Activated naive CD8-positive, alpha-beta T cell treated with anti-CD3 and anti-CD28 coated beads, Interleukin-2, amount 10 ng/mL, durations not matched to agents 7 days and 5 days (primary cell): ENCODE results near the gene ADGRD1. TPM values are rescaled to one million over a fixed set of nuclear protein-coding genes. Genes with fewer than 3 reads are reported as not detected.
"Not testable (repeated sequence)": the region's sequence is repeated elsewhere in the genome, so short reads cannot be mapped to it uniquely, and the experiment has no call there.

Experiments
- ATAC-seq: fragments of 150-1000 bp; cut with Tn5 transposase; one replicate; pipeline ENCODE4 v1.10.0; 2021; ENCODE audit warnings: low read depth, moderate library complexity
- POLR2A ChIA-PET: fragments of 350-600 bp; sonication (Branson Sonifier 250); formaldehyde crosslinking; loops from one replicate; lab custom pipeline; 2021; ENCODE audit warnings: antibody characterized with exemption; lab: Charles Lee
- DNase-seq: peaks from one replicate; pipeline ENCODE4 v3.0.0; 2021
- H3K27ac Mint-ChIP-seq: one replicate; pipeline ENCODE4 v1.8.0; 2022; ENCODE audit warnings: mild to moderate bottlenecking, mixed read lengths
- H3K27me3 Mint-ChIP-seq: one replicate; pipeline ENCODE4 v1.8.0; 2022; ENCODE audit warnings: mild to moderate bottlenecking, moderate library complexity, mixed read lengths
- H3K36me3 Mint-ChIP-seq: one replicate; pipeline ENCODE4 v1.8.0; 2021; ENCODE audit warnings: mild to moderate bottlenecking, mixed read lengths
- H3K4me1 Mint-ChIP-seq: one replicate; pipeline ENCODE4 v1.8.0; 2021; ENCODE audit warnings: mixed read lengths
- H3K4me3 Mint-ChIP-seq: one replicate; pipeline ENCODE4 v1.8.0; 2022; ENCODE audit warnings: mild to moderate bottlenecking, moderate library complexity, mixed read lengths
- H3K9me3 Mint-ChIP-seq: one replicate; pipeline ENCODE4 v1.8.0; 2021; ENCODE audit warnings: mixed read lengths
- total RNA-seq, 2 experiments: library from RNA; stranded (reverse); gene quantifications; one replicate each; pipeline ENCODE4 v1.2.3, GENCODE V29; 2021

ADGRD1 gene
- total RNA-seq, 2 experiments from 2014 or later = not detected

DNA sequence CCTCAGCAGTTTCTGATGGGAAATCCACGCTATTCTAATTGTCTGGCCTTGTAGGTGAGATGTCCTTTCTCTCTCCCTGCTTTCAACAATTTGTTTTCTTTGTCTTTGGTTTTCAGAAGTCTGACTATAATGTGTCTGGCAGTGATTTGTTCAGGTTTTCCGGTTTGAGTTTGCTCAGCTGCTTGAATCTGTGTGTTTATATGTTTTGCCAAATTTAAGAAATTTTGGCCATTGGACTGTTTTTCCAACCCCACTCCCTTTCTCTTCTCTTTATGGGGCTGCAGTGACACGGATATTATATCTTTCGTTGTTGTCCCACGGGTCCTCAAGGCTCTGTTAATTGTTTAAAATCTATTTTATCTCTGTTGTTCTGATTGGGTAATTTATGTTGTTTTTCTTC is 105.0 kb downstream of the ADGRD1 start:
- Mint-ChIP-seq H3K4me3 (no peak overlapping the region), H3K27ac (no peak overlapping the region), H3K9me3 (no peaks in the 10 kb centered on the region), H3K27me3 (peaks cover 29% of the 10 kb centered on the region), H3K36me3 (no peaks in the 10 kb centered on the region), H3K4me1 (peaks cover 22% of the 10 kb centered on the region)
- ATAC-seq (no peak), DNase-seq (no peak)
- POLR2A ChIA-PET = no interaction called here

DNA sequence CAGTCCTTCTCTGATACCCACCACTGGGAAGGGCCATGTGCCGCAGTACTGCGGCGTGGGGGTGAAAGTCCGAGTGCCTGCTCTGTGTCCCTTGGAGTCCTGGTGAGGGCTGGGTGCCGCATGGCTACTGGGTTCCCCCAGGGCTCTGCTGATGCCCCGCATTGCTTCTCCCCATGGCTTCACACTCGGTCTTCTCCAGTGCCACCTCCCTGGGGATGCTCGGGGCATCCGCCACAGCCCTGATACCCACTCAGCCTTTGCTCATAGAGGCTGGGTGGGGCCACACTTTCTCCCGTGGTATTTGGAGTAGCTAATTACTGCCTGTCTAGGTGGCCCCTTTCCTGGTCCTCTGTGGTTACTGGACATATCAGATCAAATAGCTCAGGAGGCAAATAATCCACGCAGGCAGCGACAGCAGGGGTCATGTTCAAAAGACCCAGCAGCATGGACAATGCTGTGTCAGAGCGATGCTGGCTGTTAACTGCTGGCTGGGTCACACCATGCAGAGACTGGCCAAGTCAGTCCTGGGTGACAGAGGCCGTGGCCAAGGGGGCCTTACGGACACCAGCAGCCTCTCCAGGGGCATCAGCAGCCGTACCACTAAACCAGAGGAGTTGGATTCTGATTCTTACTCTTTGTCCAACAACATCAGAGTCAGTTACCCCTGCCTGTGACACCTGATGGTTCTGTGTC is 106.5 kb downstream of the ADGRD1 start:
- Mint-ChIP-seq H3K4me1 (peaks cover 16% of the 10 kb centered on the region), H3K4me3 (no peak overlapping the region), H3K27ac (no peak overlapping the region), H3K9me3 (no peaks in the 10 kb centered on the region), H3K36me3 (no peaks in the 10 kb centered on the region), H3K27me3 (peaks cover 36% of the 10 kb centered on the region)
- DNase-seq (no peak), ATAC-seq (no peak)
- POLR2A ChIA-PET = no interaction called here

DNA sequence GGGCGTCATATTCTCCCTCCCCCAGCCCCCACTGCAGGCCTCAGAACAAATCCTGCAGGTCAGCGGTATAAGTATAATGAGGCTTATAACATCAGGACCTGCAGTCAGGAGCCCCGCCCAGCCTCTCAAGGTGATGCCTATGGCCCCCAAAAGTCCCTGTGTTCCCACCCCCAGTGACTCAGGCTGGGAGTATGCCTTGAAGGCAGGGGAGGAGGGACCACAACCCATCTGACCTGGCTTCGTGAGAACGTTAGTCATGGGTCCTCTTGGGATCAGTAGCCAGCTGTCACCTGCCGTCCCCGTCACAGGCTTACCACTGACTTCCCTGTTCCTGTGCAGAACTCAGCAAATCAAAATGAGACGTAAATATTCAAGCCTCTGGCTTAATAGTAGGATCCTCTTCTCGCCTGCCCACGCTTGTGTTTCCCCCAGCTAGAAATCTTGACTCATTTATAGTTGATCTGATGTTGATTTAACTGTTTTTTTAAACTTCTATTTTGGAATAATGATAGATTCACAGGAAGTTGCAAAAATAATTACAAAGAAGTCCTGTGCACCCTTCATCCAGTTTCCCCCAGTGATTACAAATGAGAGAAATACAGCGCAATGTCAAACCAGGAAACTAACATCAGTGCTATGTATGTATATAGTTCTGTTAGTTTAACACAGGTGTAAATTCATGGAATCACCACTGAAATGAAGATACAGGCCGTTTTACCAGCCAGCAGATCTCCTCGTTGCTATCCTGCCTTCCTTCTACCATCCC is 107.5 kb downstream of the ADGRD1 start:
- Mint-ChIP-seq H3K27ac (no peak overlapping the region), H3K36me3 (no peaks in the 10 kb centered on the region), H3K9me3 (no peaks in the 10 kb centered on the region), H3K4me1 (peaks cover 5% of the 10 kb centered on the region), H3K27me3 (peaks cover 34% of the 10 kb centered on the region), H3K4me3 (no peak overlapping the region)
- POLR2A ChIA-PET = no interaction called here
- no peak for ATAC-seq
- DNase-seq = no peak

GRCh38 chr12:131063413-131063812 is 109.7 kb downstream of the ADGRD1 start:
- H3K4me3 Mint-ChIP-seq = no peak overlapping the region
- DNase-seq (no peak), ATAC-seq (no peak)
- no peaks in the 10 kb centered on the region for H3K9me3 Mint-ChIP-seq
- H3K27me3 Mint-ChIP-seq = peaks cover 25% of the 10 kb centered on the region
- POLR2A ChIA-PET = no interaction called here
- no peak overlapping the region for H3K27ac Mint-ChIP-seq
- no peaks in the 10 kb centered on the region for H3K4me1 Mint-ChIP-seq
- no peaks in the 10 kb centered on the region for H3K36me3 Mint-ChIP-seq

- Mint-ChIP-seq H3K27ac (no peak overlapping the region), H3K4me3 (no peak overlapping the region), H3K9me3 (no peaks in the 10 kb centered on the region), H3K27me3 (peaks cover 25% of the 10 kb centered on the region), H3K4me1 (no peaks in the 10 kb centered on the region), H3K36me3 (no peaks in the 10 kb centered on the region)
- DNase-seq = no peak
- POLR2A ChIA-PET = no interaction called here
- ATAC-seq = no peak
These were observed 110.3 kb downstream of the ADGRD1 start for GRCh38 chr12:131063960-131064359.

DNA sequence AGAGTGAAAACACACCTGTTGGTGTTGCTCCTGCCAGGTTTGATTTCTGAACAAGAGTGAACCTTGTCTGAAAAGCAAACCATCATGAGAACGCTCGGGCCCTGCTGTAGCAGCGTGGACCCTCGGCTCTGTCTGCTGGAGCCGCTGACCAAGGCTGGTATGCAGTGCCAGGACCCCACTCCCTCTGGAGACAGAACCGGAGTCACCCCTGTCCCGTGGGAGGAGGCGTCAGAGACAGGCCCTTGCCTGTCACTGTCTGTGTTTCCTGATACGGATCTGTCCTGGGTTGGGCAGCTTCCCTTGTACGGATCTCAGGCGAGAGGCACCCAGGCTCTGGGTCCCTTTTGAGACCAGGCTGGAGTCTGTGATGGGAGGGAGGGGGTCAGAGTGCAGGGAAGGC is 111.6 kb downstream of the ADGRD1 start:
- Mint-ChIP-seq H3K27ac (no peak overlapping the region), H3K9me3 (no peaks in the 10 kb centered on the region), H3K27me3 (peaks cover 25% of the 10 kb centered on the region), H3K4me1 (no peaks in the 10 kb centered on the region), H3K4me3 (no peak overlapping the region), H3K36me3 (no peaks in the 10 kb centered on the region)
- POLR2A ChIA-PET = no interaction called here
- ATAC-seq (no peak), DNase-seq (no peak)

DNA sequence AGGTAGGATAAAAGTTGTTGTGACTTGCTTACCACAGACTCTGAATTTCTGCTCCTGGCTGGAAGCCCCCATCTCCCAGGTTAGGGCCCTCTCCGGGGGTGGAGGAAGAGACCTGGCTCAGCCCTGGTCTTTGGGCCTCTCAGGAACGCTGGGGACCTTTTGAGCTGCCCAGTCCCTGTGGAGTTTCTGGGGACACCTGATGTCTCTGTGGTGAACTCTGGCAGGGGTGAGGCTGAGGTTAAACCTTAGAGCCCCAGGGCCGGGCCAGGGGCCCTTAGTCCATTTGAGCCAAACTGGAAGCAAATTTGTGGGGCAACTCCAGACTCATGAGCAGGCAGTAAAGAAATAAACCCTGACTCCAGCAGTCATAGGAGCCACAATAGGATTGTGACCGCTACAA is 112.1 kb downstream of the ADGRD1 start:
- Mint-ChIP-seq H3K36me3 (no peaks in the 10 kb centered on the region), H3K4me3 (no peak overlapping the region), H3K27ac (no peak overlapping the region), H3K9me3 (peaks cover 1% of the 10 kb centered on the region), H3K4me1 (no peaks in the 10 kb centered on the region), H3K27me3 (peaks cover 22% of the 10 kb centered on the region)
- POLR2A ChIA-PET = no interaction called here
- ATAC-seq = no peak
- no peak for DNase-seq

GRCh38 chr12:131066207-131066885 is 112.6 kb downstream of the ADGRD1 start:
- Mint-ChIP-seq H3K27me3 (peaks cover 19% of the 10 kb centered on the region), H3K4me1 (no peaks in the 10 kb centered on the region), H3K4me3 (no peak overlapping the region), H3K36me3 (no peaks in the 10 kb centered on the region), H3K9me3 (peaks cover 1% of the 10 kb centered on the region), H3K27ac (no peak overlapping the region)
- ATAC-seq (no peak), DNase-seq (peak; percentile 20)
- POLR2A ChIA-PET = no interaction called here

GRCh38 chr12:131066886-131067490 is 113.3 kb downstream of the ADGRD1 start:
- no peak for ATAC-seq
- H3K36me3 Mint-ChIP-seq = no peaks in the 10 kb centered on the region
- H3K9me3 Mint-ChIP-seq = peaks cover 1% of the 10 kb centered on the region
- no peak for DNase-seq
- H3K4me1 Mint-ChIP-seq = no peaks in the 10 kb centered on the region
- H3K4me3 Mint-ChIP-seq = no peak overlapping the region
- POLR2A ChIA-PET = no interaction called here
- peaks cover 13% of the 10 kb centered on the region for H3K27me3 Mint-ChIP-seq
- H3K27ac Mint-ChIP-seq = no peak overlapping the region

- Mint-ChIP-seq H3K27ac (no peak overlapping the region), H3K27me3 (peaks cover 12% of the 10 kb centered on the region), H3K36me3 (no peaks in the 10 kb centered on the region), H3K4me3 (no peak overlapping the region), H3K4me1 (no peaks in the 10 kb centered on the region), H3K9me3 (peaks cover 1% of the 10 kb centered on the region)
- POLR2A ChIA-PET = no interaction called here
- ATAC-seq (no peak), DNase-seq (no peak)
These were observed 114.5 kb downstream of the ADGRD1 start for GRCh38 chr12:131067981-131068851.

DNA sequence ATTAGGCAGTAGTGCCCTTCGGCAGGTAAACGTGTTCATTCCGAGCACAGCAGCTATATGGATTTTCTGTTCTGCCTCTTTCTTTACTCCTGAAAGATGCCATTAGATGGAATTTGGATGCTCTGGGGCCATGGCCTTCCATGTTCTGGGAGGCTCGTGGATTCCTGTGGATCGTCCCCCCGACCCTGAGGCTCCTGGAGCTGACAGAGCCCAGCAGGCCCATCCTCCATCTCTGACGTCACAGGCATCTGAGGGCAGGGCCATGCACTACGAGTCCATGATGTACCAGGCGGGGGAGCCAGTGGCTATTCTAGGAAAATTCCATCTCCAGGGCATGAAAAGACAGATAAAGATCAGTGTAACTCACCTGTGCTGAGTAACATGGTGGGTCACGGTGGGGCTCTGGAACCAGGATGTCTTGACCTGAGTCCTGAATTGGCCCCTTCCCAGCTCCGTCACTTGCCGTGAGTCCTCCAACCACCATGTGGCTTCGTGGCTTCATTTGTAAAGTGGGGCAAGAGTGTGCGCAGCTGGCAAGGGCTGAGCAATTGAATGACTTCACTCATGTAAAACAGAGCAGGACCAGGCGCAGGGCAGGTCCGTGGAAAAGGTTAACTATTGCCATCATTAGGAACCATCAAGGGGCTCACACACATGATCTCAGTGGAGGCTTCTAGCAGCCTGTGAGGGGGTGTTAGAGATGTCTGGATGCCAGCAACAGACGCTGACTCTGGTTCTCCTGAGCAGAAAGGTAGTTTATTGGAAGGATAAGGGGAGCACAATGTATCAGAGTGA is 115.4 kb downstream of the ADGRD1 start:
- H3K9me3 Mint-ChIP-seq, POLR2A ChIA-PET, H3K27ac Mint-ChIP-seq, ATAC-seq, H3K4me1 Mint-ChIP-seq, H3K27me3 Mint-ChIP-seq, H3K4me3 Mint-ChIP-seq, DNase-seq, H3K36me3 Mint-ChIP-seq: not testable (repeated sequence)

DNA sequence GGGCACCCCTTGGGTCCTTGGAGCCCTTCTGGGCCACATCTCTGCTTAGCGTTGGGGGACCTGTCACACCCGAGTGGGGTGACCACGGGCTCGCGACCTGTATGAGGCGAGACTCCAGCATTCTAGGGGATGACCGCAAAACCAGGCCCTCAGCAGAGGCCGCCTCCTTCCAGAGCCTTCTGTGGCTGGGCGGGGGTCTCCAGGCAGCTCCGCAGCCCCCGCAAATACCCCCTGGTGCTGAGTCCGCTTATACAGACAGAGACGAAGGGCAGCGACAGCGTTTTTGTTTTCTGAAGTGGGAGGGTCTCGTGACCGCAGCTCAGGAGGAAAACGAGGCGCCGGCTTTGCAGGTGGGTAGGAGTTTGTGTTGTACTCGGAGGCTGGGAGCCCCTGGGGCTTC is 116.4 kb downstream of the ADGRD1 start:
- H3K4me3 Mint-ChIP-seq, ATAC-seq, POLR2A ChIA-PET, H3K4me1 Mint-ChIP-seq, H3K9me3 Mint-ChIP-seq, H3K36me3 Mint-ChIP-seq, H3K27me3 Mint-ChIP-seq, DNase-seq, H3K27ac Mint-ChIP-seq: not testable (repeated sequence)
